Left ventricle myocardium inferior (tissue), 1 donor: ENCODE measurements around the gene LRBA. TPM values are rescaled to one million over a fixed set of nuclear protein-coding genes. Genes with fewer than 3 reads are reported as not detected.

Experiments
- DNase-seq: peaks from one replicate; pipeline ENCODE4 v3.0.0-alpha.2; 2020
- H3K27ac ChIP-seq: fragments of 200-600 bp; replicated peaks from 2 replicates; pipeline ENCODE4 v1.8.0; 2021
- H3K27me3 ChIP-seq: fragments of 200-600 bp; 2 replicates; pipeline ENCODE4 v1.8.0; 2021; ENCODE audit warnings: low read depth
- H3K36me3 ChIP-seq: fragments of 200-600 bp; 2 replicates; pipeline ENCODE4 v1.8.0; 2021
- H3K4me1 ChIP-seq: fragments of 200-600 bp; 2 replicates; pipeline ENCODE4 v1.8.0; 2021
- H3K4me3 ChIP-seq: fragments of 200-600 bp; 2 replicates; pipeline ENCODE4 v1.8.0; 2021; ENCODE audit warnings: mild to moderate bottlenecking, moderate library complexity
- H3K9me3 ChIP-seq: fragments of 200-600 bp; replicated peaks from 2 replicates; pipeline ENCODE4 v1.8.0; 2021
- intact Hi-C: fragments of 100-400 bp; cut with micrococcal nuclease; formaldehyde crosslinking; loops from one replicate; pipeline ENCODE4 v1.11.0; 2022
- total RNA-seq: library from RNA; stranded (reverse); fragmentation: NEBNext Ultra II Directional; extraction: Animal tissue kit (Norgen Biotek cat#: 25700); gene quantifications from one replicate; pipeline ENCODE4 v1.2.1, GENCODE V29; 2021
- TF ChIP-seq, protein P1 (sequence below): fragments of 200-600 bp; IDR thresholded peaks from 2 replicates; pipeline ENCODE4 v1.8.0; 2021; ENCODE audit warnings: antibody characterized with exemption, mild to moderate bottlenecking, borderline replicate concordance
- donor health status: DM: no; HTN: yes; CAD: no; lungs with severe emphysema.

The LRBA gene
- total RNA-seq, 1 donor from 2014 or later: 19.1 TPM

DNA sequence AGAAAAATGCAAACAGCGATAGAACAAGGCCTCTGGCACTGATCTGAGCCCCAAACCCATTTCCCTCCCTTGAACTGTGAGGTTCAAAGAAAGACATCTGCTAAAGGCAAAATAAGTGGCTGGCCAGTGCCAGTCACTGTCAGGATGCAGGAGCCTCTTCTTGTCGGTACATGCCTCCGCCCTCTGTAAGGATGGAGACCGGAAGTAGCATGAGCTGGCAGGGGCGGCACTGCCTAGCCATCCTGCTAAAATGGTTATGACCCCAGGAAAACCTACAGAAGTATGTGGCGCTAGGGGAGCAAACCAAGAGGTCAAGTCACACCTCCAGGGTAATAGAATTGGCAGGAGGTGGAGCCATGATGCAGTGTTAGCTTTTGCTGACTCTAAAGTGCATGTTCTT, 756.5 kb downstream of the LRBA start:
- DNase-seq: no peak
- Histone ChIP-seq H3K4me3 (no peak overlapping the region), H3K9me3 (no peaks in the 10 kb centered on the region), H3K27me3 (no peaks in the 10 kb centered on the region), H3K27ac (no peak overlapping the region), H3K4me1 (no peaks in the 10 kb centered on the region), H3K36me3 (peaks cover 24% of the 10 kb centered on the region)
- TF ChIP-seq, protein P1, sequence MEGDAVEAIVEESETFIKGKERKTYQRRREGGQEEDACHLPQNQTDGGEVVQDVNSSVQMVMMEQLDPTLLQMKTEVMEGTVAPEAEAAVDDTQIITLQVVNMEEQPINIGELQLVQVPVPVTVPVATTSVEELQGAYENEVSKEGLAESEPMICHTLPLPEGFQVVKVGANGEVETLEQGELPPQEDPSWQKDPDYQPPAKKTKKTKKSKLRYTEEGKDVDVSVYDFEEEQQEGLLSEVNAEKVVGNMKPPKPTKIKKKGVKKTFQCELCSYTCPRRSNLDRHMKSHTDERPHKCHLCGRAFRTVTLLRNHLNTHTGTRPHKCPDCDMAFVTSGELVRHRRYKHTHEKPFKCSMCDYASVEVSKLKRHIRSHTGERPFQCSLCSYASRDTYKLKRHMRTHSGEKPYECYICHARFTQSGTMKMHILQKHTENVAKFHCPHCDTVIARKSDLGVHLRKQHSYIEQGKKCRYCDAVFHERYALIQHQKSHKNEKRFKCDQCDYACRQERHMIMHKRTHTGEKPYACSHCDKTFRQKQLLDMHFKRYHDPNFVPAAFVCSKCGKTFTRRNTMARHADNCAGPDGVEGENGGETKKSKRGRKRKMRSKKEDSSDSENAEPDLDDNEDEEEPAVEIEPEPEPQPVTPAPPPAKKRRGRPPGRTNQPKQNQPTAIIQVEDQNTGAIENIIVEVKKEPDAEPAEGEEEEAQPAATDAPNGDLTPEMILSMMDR: no peak
- intact Hi-C loops: no loop called here

DNA sequence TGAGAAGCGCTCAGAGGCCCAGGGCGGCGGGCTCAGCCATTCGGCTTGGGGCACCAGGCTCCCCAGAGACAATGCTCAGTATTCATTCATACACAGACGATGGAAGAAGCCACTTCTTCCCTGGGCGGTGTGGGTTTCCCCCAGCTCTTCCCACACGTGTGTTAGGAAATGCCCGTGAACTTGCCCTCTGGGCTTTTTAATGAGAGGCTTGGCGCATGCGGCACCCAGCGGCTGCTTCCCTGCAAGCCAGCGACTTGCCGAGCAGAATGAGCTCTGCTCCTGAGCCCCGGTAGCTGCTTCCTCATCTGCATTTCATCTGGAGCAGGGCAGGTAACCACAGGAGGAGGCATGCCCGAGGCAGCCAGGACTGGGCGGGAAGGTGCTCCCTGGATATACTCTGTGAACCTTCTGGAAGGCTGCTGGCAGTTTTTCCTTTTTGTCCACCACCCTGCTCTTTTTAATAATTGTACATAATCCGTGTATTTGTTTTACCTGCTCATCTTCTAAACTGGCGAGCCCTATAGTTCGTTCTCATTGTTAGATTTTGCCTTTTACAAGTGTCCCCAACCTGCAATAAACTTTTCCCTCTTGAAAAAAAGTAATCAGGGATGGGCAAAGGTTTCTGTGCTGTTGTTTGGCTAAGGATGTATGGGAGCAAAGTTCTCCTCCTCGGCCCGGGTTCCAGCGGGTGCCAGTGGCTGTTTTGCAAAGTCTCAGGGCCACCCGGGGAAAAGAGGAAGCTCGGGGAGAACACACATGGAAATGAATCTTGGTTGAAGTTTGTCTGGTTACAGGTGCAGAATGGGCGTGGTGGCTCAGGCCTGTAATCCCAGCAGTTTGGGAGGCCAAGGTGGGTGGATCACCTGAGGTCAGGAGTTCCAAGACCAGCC, 758.0 kb downstream of the LRBA start:
- Histone ChIP-seq H3K4me3 (no peak overlapping the region), H3K4me1 (no peaks in the 10 kb centered on the region), H3K36me3 (peaks cover 28% of the 10 kb centered on the region), H3K27ac (no peak overlapping the region), H3K9me3 (no peaks in the 10 kb centered on the region), H3K27me3 (no peaks in the 10 kb centered on the region)
- intact Hi-C loops: no loop called here
- no peak for DNase-seq
- TF ChIP-seq, protein P1: no peak

DNA sequence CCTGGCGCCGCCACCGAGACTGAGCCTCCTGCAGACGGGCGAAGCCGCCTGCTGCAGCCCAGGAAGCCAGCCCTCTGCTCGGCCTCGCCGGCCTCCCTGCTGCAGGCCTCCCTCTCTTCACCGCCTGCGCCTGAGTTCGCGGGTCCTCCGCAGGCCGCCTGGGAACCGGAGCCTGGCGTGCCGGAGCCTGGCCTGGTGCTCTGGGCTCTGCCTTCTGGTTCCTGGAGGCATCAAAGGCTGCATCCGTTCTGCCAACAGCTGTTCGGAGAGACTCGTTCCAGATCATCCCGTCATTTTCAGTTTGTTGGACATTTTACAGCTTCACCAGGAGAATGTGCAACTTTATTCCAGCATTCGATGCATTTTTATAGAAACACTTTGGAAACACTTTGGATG, 758.9 kb downstream of the LRBA start:
- H3K9me3 ChIP-seq: no peaks in the 10 kb centered on the region
- no peaks in the 10 kb centered on the region for H3K4me1 ChIP-seq
- H3K27ac ChIP-seq: peak overlapping the region; percentile 50
- DNase-seq: peak; percentile 29
- TF ChIP-seq, protein P1: no peak
- H3K27me3 ChIP-seq: no peaks in the 10 kb centered on the region
- peak overlapping the region; percentile 33 for H3K4me3 ChIP-seq
- H3K36me3 ChIP-seq: peaks cover 30% of the 10 kb centered on the region
- intact Hi-C loops: no loop called here

DNA sequence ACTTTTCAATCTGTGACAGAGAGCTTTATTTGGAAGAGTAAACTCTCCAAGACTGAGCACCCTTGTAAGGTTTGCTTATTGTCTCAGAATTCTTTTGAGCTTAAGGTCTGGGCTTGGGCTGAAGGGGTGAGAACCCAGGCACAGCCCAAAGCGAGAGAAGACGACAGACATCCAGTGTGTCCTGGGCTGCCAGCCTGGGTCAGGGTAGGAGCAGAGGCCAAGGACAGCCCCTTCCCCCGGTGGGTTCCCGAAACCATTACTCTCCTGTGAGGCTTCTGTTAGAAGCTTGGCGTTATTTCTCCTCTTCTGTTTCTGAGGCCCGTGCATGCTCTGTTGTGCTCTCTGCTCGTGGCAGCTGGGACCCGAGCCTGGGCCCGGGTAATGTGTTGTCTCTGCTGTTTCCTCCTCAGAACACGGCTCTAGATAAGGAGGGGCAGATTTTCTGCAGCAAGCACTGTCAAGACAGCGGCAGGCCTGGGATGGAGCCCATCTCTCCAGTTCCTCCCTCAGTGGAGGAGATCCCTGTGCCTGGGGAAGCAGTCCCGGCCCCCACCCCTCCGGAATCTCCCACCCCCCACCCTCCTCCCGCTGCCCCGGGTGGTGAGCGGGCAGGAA, 759.4 kb downstream of the LRBA start:
- DNase-seq: no peak
- H3K4me3 ChIP-seq: peak overlapping the region; percentile 33
- TF ChIP-seq, protein P1: no peak
- intact Hi-C loops: no loop called here
- H3K36me3 ChIP-seq: peaks cover 30% of the 10 kb centered on the region
- no peaks in the 10 kb centered on the region for H3K27me3 ChIP-seq
- H3K4me1 ChIP-seq: no peaks in the 10 kb centered on the region
- H3K9me3 ChIP-seq: no peaks in the 10 kb centered on the region
- H3K27ac ChIP-seq: peak overlapping the region; percentile 50

DNA sequence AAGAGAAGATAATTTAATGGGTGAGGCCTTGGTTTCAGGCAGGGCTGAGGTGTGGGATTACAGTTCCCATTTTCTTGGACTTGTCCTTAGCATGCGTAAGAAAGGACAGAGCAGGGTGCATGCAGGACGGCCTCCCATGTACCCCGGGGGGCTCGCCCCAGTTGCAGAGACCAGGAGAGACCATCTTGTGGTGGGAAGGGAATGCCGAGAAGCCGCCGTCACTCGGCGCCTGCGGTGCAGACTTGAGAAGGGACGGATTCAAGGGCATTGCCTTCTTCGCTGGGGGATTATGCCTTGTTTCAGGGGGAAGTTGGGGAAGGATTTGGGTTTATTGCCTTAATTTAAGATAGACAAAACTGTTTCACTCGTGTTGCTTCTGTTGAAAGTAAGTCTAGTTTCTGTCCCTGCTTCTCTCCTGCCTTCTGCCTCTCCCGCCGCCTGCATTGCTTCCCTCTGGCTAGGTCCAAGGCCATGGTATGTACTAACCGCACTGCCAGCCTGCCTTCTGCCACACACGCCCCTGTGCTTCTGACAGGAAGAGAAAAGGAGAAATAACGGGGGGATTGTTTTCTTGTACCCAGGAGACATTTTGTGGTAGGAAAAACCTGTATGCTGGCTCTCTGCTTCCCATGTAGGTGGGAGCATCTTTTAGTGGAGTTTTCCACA, 761.0 kb downstream of the LRBA start:
- Histone ChIP-seq H3K27me3 (no peaks in the 10 kb centered on the region), H3K9me3 (no peaks in the 10 kb centered on the region), H3K27ac (no peak overlapping the region), H3K4me1 (no peaks in the 10 kb centered on the region), H3K36me3 (peaks cover 35% of the 10 kb centered on the region), H3K4me3 (no peak overlapping the region)
- TF ChIP-seq, protein P1: no peak
- intact Hi-C loops: no loop called here
- DNase-seq: no peak
